Cardiac fibroblast (primary cell): ENCODE measurements around the gene FAM133A.

Experiments used
- DNase-seq, 2 donors: peaks; one replicate each; pipeline versions ENCODE4 v3.0.0 to v3.0.0-alpha.2; 2010; ENCODE audit warnings: low read depth in 2 of 2
- H3K4me3 ChIP-seq, 2 donors: replicated peaks in 1 of 2; 1 replicate in 1 of 2; 2 replicates in 1 of 2; pipeline ENCODE4 v1.5.1; 2011; ENCODE audit warnings: low read depth in 2 of 2, low read length in 2 of 2, mild to moderate bottlenecking in 2 of 2, moderate library complexity in 1 of 2
- TF ChIP-seq, protein P1 (sequence below): IDR thresholded peaks from one replicate; pipeline ENCODE4 v1.5.1; 2011; ENCODE audit warnings: low read depth, mild to moderate bottlenecking, low read length, inconsistent platforms

Gene FAM133A

GRCh38 chrX:93711076-93711475, 37.1 kb downstream of the FAM133A start:
- no peak for DNase-seq
- TF ChIP-seq, protein P1, sequence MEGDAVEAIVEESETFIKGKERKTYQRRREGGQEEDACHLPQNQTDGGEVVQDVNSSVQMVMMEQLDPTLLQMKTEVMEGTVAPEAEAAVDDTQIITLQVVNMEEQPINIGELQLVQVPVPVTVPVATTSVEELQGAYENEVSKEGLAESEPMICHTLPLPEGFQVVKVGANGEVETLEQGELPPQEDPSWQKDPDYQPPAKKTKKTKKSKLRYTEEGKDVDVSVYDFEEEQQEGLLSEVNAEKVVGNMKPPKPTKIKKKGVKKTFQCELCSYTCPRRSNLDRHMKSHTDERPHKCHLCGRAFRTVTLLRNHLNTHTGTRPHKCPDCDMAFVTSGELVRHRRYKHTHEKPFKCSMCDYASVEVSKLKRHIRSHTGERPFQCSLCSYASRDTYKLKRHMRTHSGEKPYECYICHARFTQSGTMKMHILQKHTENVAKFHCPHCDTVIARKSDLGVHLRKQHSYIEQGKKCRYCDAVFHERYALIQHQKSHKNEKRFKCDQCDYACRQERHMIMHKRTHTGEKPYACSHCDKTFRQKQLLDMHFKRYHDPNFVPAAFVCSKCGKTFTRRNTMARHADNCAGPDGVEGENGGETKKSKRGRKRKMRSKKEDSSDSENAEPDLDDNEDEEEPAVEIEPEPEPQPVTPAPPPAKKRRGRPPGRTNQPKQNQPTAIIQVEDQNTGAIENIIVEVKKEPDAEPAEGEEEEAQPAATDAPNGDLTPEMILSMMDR: no peak
- no peak overlapping the region for H3K4me3 ChIP-seq

- no peak for DNase-seq
- TF ChIP-seq, protein P1: no peak
- H3K4me3 ChIP-seq: no peak overlapping the region
Observed at GRCh38 chrX:93741811-93742210, 67.8 kb downstream of the FAM133A start.

GRCh38 chrX:93760163-93760562, 86.2 kb downstream of the FAM133A start:
- TF ChIP-seq, protein P1: no peak
- no peak overlapping the region for H3K4me3 ChIP-seq
- no peak for DNase-seq
